ENCODE data around the gene PTGER1. TPM values are rescaled to one million over a fixed set of nuclear protein-coding genes. Genes with fewer than 3 reads are reported as not detected.

Gene PTGER1
- total and polyA plus RNA-seq, 2 of the 13 experiments (the other 11 are each of a cell fraction or from before 2014, with no cell fraction given) = 0.13 TPM; not detected in 1

- FAIRE-seq = no peak
- Histone ChIP-seq H3K79me2 (ENCODE audit: insufficient read depth, low read length) (no peaks in the 10 kb centered on the region), H3K4me2 (ENCODE audit: low read depth, low read length) (peak overlapping the region; percentile 96), H4K20me1 (ENCODE audit: insufficient read depth, low read length) (no peaks in the 10 kb centered on the region), H3K9ac (ENCODE audit: insufficient read depth, low read depth, low read length) (peak overlapping the region; percentile 64), H3K27ac (ENCODE audit: extremely low read length, insufficient read depth, low read length) (peak overlapping the region; percentile 41), H2AFZ (ENCODE audit: low read length) (peak overlapping the region; percentile 65), H3K4me3 (replicated peaks in 1 of 3; ENCODE audit: insufficient read depth in 1 of 3, low read depth in 2 of 3, low read length in 3 of 3) (peak overlapping the region; percentile 43 to 66 (median 50)), H3K9me3 (ENCODE audit: low read length) (no peaks in the 10 kb centered on the region), H3K36me3 (replicated peaks in 1 of 2; ENCODE audit: control insufficient read depth in 1 of 2, insufficient read depth in 2 of 2, low read length in 2 of 2) (no peaks in the 10 kb centered on the region), H3K4me1 (ENCODE audit: insufficient read depth, low read length) (peaks cover 84% of the 10 kb centered on the region), H3K27me3 (ENCODE audit: control insufficient read depth in 1 of 2, insufficient read depth in 2 of 2, low read length in 2 of 2) (no peaks in the 10 kb centered on the region)
- peak; percentile 64 for DNase-seq (ENCODE audit: low spot score)
- peak; percentile 83 for ATAC-seq
- POLR2A ChIA-PET = interaction anchor here (0.9 to 3.5 kb wide), 4 partner anchors 8 to 369 kb away, joined by 3 to 41 read pairs (median 4); partner anchors contain the start of genes ASF1B and DNAJB1
- intact Hi-C loops (cut with micrococcal nuclease; ENCODE audit: unreplicated experiment) = no loop called here
- in situ Hi-C loops (cut with HindIII; ENCODE audit: extremely low pct_ligation_motif_present, low pct_unique_long_range_greater_than_20kb) = no loop called here
- no TSS peak for BruUV-seq (replicated peaks)
- CTCF ChIA-PET (ENCODE audit: low intra/inter-chr PET ratio, low total read pairs) = interaction anchor here (0.7 to 1.3 kb wide), 3 partner anchors 46 to 67 kb away, joined by 3 to 6 read pairs (median 5); no protein-coding TSS in a partner anchor
- 2% methylated on average over 12 of the region's 19 CpGs for WGBS (ENCODE audit: low lambda C conversion rate)
- TF ChIP-seq ZNF501 (CRISPR knock-in tag; IDR thresholded peaks at IDR 0.05) (peak; percentile 49; the same call in 1 of the 2 replicates), MED13 (CRISPR knock-in tag; IDR thresholded peaks at IDR 0.05) (no peak), ZNF589 (CRISPR knock-in tag; conservative IDR thresholded peaks at IDR 0.05) (0 out of 2 replicates have a peak, but pooled peaks have one; percentile 35), GMEB2 (CRISPR knock-in tag; IDR thresholded peaks at IDR 0.05; ENCODE audit: low read depth) (no peak), HINFP (CRISPR knock-in tag; IDR thresholded peaks at IDR 0.05; ENCODE audit: low read depth) (no peak), ZNF737 (CRISPR knock-in tag; IDR thresholded peaks at IDR 0.05; ENCODE audit: borderline replicate concordance) (0 out of 2 replicates have a peak, but pooled peaks have one; percentile 26), CHCHD3 (CRISPR knock-in tag; IDR thresholded peaks at IDR 0.05) (no peak), FOXC1 (CRISPR knock-in tag; IDR thresholded peaks at IDR 0.05; ENCODE audit: borderline replicate concordance) (no peak), SNAPC4 (CRISPR knock-in tag; IDR thresholded peaks at IDR 0.05) (0 out of 2 replicates have a peak, but pooled peaks have one; percentile 42), GPBP1L1 (CRISPR knock-in tag; IDR thresholded peaks at IDR 0.05) (no peak), PRPF4 (IDR thresholded peaks at IDR 0.05; ENCODE audit: low read depth, low read length, poor library complexity, severe bottlenecking) (no peak), HCFC1 (IDR thresholded peaks at IDR 0.05; ENCODE audit: low read depth, low read length) (no peak), GATAD2A (CRISPR knock-in tag; IDR thresholded peaks at IDR 0.05) (peak; percentile 40; the same call in 1 of the 2 replicates)
These were observed 30.5 kb upstream of the PTGER1 start for GRCh38 chr19:14505488-14506239.
